ENCODE data around the gene KRT77.

The KRT77 gene

DNA sequence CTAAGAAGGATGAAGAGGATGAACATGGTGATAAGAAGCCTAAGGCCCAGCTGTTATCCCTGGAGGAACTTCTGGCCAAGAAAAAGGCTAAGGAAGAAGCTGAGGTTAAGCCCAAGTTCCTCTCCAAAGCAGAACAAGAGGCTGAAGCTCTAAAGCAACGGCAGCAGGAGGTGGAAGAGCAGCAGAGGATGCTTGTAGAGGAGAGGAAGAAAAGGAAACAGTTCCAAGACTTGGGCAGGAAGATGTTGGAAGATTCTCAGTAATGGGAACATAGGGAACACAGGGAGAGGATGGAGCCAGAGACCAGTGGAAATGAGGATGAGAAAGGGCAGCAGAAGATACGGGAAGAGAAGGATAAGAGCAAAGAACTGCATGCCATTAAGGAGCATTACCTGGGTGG, 27.5 kb upstream of the KRT77 start:
- no peak for TF ChIP-seq TAF1 (IDR thresholded peaks at IDR 0.05; ENCODE audit: borderline replicate concordance, insufficient read depth, low read length)
- TF ChIP-seq POLR2AphosphoS5 (IDR thresholded peaks at IDR 0.05; ENCODE audit: low read depth, low read length), result no peak
- TF ChIP-seq, protein P1, sequence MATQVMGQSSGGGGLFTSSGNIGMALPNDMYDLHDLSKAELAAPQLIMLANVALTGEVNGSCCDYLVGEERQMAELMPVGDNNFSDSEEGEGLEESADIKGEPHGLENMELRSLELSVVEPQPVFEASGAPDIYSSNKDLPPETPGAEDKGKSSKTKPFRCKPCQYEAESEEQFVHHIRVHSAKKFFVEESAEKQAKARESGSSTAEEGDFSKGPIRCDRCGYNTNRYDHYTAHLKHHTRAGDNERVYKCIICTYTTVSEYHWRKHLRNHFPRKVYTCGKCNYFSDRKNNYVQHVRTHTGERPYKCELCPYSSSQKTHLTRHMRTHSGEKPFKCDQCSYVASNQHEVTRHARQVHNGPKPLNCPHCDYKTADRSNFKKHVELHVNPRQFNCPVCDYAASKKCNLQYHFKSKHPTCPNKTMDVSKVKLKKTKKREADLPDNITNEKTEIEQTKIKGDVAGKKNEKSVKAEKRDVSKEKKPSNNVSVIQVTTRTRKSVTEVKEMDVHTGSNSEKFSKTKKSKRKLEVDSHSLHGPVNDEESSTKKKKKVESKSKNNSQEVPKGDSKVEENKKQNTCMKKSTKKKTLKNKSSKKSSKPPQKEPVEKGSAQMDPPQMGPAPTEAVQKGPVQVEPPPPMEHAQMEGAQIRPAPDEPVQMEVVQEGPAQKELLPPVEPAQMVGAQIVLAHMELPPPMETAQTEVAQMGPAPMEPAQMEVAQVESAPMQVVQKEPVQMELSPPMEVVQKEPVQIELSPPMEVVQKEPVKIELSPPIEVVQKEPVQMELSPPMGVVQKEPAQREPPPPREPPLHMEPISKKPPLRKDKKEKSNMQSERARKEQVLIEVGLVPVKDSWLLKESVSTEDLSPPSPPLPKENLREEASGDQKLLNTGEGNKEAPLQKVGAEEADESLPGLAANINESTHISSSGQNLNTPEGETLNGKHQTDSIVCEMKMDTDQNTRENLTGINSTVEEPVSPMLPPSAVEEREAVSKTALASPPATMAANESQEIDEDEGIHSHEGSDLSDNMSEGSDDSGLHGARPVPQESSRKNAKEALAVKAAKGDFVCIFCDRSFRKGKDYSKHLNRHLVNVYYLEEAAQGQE (IDR thresholded peaks at IDR 0.05; ENCODE audit: insufficient read depth in 1 of 2, low read depth in 2 of 2, low read length in 2 of 2), result no peak
- no peak for TF ChIP-seq FOXP2 (optimal IDR thresholded peaks at IDR 0.05; ENCODE audit: borderline replicate concordance, extremely low read depth, extremely low read length, insufficient read depth)
- no peak for TF ChIP-seq SIN3A (IDR thresholded peaks at IDR 0.05; ENCODE audit: borderline replicate concordance, insufficient read depth, low read length)

DNA sequence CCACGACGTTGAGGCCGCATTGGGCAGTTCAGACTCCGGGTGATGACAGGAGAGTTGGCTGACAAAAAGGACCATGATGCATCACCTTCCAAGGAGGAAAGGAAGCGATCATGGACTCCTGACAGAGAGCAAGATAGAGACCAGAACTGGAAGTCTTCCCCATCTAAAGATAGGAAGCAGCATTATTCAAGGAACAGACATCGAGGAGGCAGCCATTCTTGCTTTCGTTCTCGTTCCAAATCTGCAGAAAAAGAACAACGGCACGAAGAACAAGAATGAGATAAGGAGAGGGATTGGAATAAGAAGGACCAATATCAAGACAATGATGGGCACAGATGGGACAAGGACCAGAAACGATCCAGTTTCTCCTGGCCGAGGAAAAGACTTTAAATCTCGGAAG, 27.1 kb upstream of the KRT77 start:
- no peak for TF ChIP-seq FOXP2 (optimal IDR thresholded peaks at IDR 0.05; ENCODE audit: borderline replicate concordance, extremely low read depth, extremely low read length, insufficient read depth)
- TF ChIP-seq SIN3A (IDR thresholded peaks at IDR 0.05; ENCODE audit: borderline replicate concordance, insufficient read depth, low read length), result no peak
- TF ChIP-seq POLR2AphosphoS5 (IDR thresholded peaks at IDR 0.05; ENCODE audit: low read depth, low read length), result no peak
- TF ChIP-seq TAF1 (IDR thresholded peaks at IDR 0.05; ENCODE audit: borderline replicate concordance, insufficient read depth, low read length), result no peak
- TF ChIP-seq, protein P1 (IDR thresholded peaks at IDR 0.05; ENCODE audit: insufficient read depth in 1 of 2, low read depth in 2 of 2, low read length in 2 of 2), result no peak

DNA sequence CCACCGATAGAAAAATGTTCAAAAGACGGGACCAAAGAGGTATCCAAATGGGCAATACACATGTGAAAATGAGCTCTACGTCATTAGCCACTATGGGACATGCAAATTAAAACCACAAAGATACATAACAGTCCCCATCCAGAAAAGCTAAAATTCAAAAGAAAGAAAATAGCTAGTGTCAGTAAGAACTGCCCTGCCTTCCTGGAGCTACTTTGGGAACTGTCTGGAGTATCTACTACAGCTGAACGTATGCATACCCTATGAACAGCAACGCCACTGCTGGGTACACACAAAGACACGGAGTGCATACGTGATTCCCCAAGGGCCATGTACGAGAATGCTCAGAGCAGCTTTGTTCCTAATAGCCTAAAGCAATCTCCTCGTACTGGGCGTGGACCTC, 25.8 kb upstream of the KRT77 start:
- TF ChIP-seq SIN3A (IDR thresholded peaks at IDR 0.05; ENCODE audit: borderline replicate concordance, insufficient read depth, low read length) (no peak), FOXP2 (optimal IDR thresholded peaks at IDR 0.05; ENCODE audit: borderline replicate concordance, extremely low read depth, extremely low read length, insufficient read depth) (no peak), TAF1 (IDR thresholded peaks at IDR 0.05; ENCODE audit: borderline replicate concordance, insufficient read depth, low read length) (no peak), POLR2AphosphoS5 (IDR thresholded peaks at IDR 0.05; ENCODE audit: low read depth, low read length) (no peak)
- TF ChIP-seq, protein P1 (IDR thresholded peaks at IDR 0.05; ENCODE audit: insufficient read depth in 1 of 2, low read depth in 2 of 2, low read length in 2 of 2), result no peak

DNA sequence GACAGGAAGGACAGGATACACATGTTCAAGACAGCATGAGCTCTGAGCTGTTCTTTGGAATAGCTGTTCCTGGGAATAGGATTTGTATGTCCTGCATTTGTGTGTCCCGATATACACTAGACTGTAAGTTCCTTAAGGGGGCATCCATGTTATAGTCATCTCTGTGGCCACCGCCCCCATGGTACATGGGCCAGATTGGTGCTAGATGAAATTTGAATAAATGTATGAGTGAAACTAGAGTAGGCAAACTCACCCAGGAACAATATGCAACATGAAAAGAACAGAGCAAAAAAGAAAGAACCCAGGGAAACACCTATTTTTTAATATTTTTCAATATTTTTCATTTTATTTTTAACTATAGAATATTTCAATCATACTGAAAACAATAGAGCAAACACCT, 25.1 kb upstream of the KRT77 start:
- TF ChIP-seq SIN3A (IDR thresholded peaks at IDR 0.05; ENCODE audit: borderline replicate concordance, insufficient read depth, low read length) (no peak), FOXP2 (optimal IDR thresholded peaks at IDR 0.05; ENCODE audit: borderline replicate concordance, extremely low read depth, extremely low read length, insufficient read depth) (no peak), TAF1 (IDR thresholded peaks at IDR 0.05; ENCODE audit: borderline replicate concordance, insufficient read depth, low read length) (no peak), POLR2AphosphoS5 (IDR thresholded peaks at IDR 0.05; ENCODE audit: low read depth, low read length) (no peak)
- TF ChIP-seq, protein P1 (IDR thresholded peaks at IDR 0.05; ENCODE audit: insufficient read depth in 1 of 2, low read depth in 2 of 2, low read length in 2 of 2), result no peak

DNA sequence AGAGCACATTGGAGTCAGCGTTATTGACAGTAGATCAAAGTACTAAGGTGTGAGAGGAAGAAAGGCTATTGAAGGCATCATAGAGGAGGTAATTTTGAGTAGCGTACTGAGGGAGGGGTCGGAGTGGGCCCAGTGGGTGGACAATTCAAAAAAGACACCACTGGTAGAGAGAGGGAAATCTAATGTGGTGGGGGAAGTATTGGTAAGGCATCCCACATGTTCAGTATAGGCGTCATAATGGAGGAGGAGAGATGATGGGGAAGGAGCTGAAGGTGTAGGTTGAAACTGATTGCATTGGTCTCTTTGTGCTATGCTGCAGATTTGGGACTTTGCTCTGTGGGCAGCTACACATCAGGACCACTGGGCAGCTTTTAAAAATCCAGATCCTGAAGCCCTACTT, 23.7 kb upstream of the KRT77 start:
- TF ChIP-seq SIN3A (IDR thresholded peaks at IDR 0.05; ENCODE audit: borderline replicate concordance, insufficient read depth, low read length) (no peak), FOXP2 (optimal IDR thresholded peaks at IDR 0.05; ENCODE audit: borderline replicate concordance, extremely low read depth, extremely low read length, insufficient read depth) (no peak), POLR2AphosphoS5 (IDR thresholded peaks at IDR 0.05; ENCODE audit: low read depth, low read length) (no peak), TAF1 (IDR thresholded peaks at IDR 0.05; ENCODE audit: borderline replicate concordance, insufficient read depth, low read length) (no peak)
- TF ChIP-seq, protein P1 (IDR thresholded peaks at IDR 0.05; ENCODE audit: insufficient read depth in 1 of 2, low read depth in 2 of 2, low read length in 2 of 2), result no peak
